GM10847 (cell line): ENCODE measurements around the gene A4GNT.

Source experiments
- POLR2A ChIP-seq: IDR thresholded peaks from 2 replicates; pipeline ENCODE4 v1.6.1; 2011; ENCODE audit not compliant: insufficient read length; ENCODE audit errors: extremely low read depth

A4GNT gene

GRCh38 chr3:138127636-138128365 lies 4.4 kb downstream of the A4GNT start:
- no peak for TF ChIP-seq POLR2A

DNA sequence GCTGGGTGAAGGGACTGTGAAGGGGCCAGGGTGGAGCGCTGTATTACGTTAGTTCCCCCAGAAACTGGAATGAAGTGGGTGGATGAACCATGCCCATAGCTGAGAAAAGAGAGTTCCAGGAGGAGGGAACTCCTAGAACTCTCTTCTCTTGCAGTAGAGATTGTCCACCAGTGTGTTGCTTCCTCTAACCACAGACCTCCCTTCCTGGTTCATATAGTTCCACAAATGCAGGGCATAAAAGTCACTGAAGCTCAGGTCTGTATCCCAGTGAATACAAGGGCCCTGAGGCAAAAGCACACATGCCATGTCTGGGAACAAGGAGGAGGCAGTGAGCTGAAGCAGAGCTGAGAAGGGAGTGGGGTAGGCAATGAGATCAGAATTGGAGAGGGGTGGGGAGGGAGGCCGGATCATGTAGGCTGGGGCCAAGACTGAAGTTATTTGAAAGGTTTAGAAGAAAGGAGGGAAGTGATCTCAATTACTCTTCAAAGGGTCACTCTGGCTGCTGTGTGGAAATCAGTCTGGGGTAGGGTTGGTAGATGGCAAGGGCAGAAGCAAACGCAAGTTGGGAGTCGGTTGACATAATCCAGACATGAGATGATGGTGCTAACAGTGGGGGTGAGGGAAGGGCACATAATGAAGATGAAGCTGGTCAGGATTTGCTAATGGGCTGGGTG lies 6.5 kb downstream of the A4GNT start:
- TF ChIP-seq POLR2A: no peak

- TF ChIP-seq POLR2A: no peak
These were observed 7.4 kb downstream of the A4GNT start for GRCh38 chr3:138124706-138125355.

- no peak for TF ChIP-seq POLR2A
These were observed 8.0 kb downstream of the A4GNT start for GRCh38 chr3:138124188-138124587.

DNA sequence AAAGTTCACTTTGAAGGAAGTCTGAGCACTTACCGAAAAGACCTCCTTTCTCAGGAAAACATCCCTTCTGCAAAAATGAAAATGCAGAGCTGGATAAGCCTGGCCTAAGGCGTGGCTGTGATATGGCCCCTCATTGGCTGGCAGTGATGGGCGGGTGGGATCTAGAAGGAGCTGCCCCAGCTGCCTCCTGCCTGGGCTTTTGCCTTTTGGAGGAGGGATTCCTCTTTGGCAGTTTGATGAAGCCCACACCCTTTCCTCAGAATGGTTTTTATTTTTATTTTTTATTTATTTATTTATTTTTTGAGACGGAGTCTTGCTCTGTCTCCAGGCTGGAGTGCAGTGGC lies 12.8 kb downstream of the A4GNT start:
- no peak for TF ChIP-seq POLR2A

- no peak for TF ChIP-seq POLR2A
These were observed 13.4 kb downstream of the A4GNT start for GRCh38 chr3:138118612-138119422.

DNA sequence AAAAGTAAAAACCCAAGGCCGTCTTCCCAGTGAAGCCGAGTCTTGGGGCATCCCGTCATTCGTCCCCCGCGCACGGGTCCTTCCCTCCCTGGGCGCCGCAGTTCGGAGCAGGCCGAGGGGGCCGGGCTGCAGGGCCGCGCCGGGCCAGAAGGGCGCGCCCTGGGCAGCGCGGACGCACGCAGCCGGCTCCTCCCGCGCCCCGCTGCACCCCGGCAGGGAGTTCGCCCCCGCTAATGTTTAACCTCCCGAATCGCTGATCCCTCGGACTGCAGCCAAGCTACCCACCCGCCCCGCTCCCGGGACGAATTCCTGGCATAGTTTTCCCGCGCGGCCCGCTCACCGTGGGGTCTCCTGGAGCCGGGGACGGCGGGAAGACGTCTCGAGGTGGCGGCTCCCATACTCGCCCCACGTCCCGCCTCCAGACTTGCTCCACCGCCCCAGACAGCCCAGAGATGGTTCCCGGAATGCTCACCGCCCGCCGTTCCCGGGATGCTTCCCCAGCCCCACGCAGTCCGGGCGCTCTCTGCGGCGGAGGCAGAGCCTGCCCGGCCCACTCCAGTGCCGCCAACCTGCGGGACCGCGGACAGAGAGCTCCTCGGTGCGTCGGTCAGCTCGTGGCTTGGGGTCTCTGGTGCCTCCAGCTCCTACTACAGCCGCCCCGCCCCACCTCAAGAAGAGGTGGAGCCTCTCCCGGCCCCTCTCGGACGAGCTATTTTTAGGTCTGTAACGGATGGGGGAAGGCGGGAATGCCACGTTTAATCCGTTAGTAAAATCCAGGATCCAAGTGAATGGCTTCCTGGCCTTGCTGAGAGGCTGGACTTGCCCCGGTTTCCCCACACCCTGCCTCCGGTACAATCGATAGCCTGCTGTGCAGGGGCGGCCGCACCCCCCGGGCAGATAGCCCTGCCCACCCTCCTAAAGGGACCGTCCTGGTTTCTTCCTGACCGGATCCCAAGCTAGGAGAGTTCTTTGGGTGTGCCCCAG lies 16.9 kb downstream of the A4GNT start, which contains the start of gene DZIP1L:
Gene DZIP1L, minus strand, starts transcription at position 621 of the 984 bp plus-strand sequence. CDS start 11,637 bp downstream, outside the sequence.
- TF ChIP-seq POLR2A: no peak

DNA sequence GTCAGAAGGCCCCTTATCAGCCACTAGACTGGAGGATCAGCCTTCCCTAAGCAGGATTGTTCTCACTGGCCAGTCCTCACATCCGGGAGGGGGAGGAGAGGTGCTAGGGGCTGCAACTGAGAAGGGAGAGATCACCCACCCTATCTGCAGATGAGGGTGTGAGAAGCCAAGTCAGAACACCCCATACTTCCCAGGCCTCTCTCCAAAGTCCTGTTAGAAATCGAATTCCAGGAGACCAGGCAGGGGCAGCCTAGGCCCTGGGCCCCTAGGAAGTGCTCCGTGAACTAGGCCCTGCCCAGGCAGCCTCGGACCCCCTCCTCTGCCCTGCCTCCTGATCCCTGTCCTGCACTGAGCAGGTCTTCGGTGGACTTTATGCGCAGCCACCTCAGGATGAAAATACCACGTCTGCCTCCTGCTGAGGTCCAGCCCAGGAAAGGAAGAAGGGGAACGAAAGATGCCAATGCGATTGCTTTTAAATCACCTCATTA lies 17.7 kb downstream of the A4GNT start:
- TF ChIP-seq POLR2A: no peak

DNA sequence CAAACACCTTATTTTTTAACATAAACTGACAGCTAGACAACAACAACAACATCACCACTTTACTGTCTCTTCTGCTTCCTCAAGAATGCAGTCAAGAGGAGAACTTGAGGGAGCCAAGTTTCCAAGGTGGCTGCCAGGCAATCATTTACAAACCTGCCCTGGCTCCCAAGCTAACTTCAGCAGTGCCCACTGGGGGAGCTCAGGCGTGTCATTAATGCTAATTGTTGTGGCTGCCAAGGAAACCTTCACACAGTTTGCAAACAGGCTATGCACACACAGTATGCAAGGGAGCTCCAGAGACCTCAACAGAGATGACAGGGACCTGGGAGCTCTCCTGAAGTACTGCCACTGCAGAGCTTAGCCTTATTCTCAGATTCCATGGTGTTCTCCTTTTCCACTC lies 18.9 kb downstream of the A4GNT start:
- TF ChIP-seq POLR2A: no peak

DNA sequence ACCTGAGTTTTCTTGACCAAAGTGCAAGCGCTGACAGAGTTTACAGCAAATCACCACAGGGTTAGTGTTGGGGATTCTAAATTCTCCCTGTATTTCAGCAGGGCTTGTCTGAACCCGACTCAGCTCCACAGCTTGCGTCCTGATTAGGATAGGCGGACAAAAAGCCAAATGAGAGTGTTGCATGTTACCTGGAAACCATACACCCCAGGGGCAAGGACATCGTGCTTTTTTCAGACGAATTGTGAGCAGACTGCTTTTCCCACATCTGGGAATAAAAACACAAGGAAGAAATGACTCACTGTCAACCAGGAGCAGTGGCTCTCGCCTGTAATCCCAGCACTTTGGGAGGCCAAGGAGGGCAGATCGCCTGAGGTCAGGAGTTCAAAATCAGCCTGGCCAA lies 19.8 kb downstream of the A4GNT start:
- TF ChIP-seq POLR2A: no peak

DNA sequence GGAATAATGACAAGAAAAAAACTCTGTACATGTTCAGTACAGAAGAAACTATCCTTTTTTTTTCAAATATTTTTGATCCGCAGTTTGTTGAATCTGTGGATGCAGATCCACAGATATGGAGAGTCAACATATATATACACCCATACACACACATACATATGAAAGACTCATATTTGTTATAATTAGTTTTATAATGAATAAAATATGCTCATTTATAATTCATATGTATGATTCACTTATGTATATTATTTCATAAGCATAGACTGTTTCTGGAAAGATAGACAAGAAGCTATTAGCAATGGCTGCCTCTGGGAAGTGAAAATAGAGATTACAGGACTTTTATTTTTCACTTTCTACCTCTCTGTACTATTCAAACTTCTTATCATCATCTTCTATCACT lies 26.6 kb downstream of the A4GNT start:
- TF ChIP-seq POLR2A: no peak

- TF ChIP-seq POLR2A: no peak
These were observed 28.7 kb downstream of the A4GNT start for GRCh38 chr3:138103466-138103865.

DNA sequence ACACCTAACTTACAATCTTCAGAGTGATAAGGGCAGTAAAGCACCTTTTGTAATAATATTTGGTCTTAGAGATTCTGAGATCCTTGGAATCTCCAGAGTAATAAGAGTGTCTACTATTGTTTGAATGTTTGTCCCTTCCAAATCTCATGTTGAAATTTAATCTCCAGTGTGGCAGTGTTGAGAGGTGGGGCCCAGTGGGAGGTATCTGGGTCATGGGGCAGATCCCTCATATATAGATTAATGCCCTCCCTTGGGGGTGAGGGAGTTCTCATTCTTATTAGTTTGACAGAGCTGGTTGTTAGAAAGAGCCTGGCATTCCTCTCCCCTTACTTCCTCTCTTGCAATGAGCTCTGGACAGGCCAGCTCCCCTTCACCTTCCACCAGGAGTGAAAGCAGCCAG lies 32.8 kb downstream of the A4GNT start:
- TF ChIP-seq POLR2A: no peak

- no peak for TF ChIP-seq POLR2A
These were observed 34.7 kb downstream of the A4GNT start for GRCh38 chr3:138097192-138098172.
